Effector memory CD8-positive, alpha-beta T cell (primary cell): ENCODE results near the gene IFNK.
A peak's percentile ranks its signal among the peaks of the same experiment; 100 is the strongest.

Source experiments
- ATAC-seq: fragments of 150-1000 bp; cut with Tn5 transposase; replicated peaks from 2 replicates; pipeline ENCODE4 v1.10.0; 2021; ENCODE audit warnings: mild to moderate bottlenecking, moderate library complexity
- DNase-seq, 3 experiments: peaks; one replicate each; pipeline ENCODE4 v3.0.0; 2021
- H3K27ac Mint-ChIP-seq, 2 donors: one replicate each; pipeline ENCODE4 v1.8.0; 2022; ENCODE audit warnings: mild to moderate bottlenecking in 2 of 2, mixed read lengths in 2 of 2, moderate library complexity in 2 of 2
- H3K27me3 Mint-ChIP-seq, 2 donors: one replicate each; pipeline ENCODE4 v1.8.0; 2022; ENCODE audit warnings: mixed read lengths in 2 of 2
- H3K36me3 Mint-ChIP-seq: one replicate; pipeline ENCODE4 v1.8.0; 2022; ENCODE audit warnings: mild to moderate bottlenecking, moderate library complexity, mixed read lengths; ENCODE audit not compliant: insufficient read depth
- H3K4me1 Mint-ChIP-seq, 2 donors: one replicate each; pipeline ENCODE4 v1.8.0; 2022; ENCODE audit warnings: low read depth in 2 of 2, mixed read lengths in 2 of 2
- H3K4me3 Mint-ChIP-seq, 2 donors: one replicate each; pipeline ENCODE4 v1.8.0; 2022; ENCODE audit warnings: mild to moderate bottlenecking in 2 of 2, mixed read lengths in 2 of 2, moderate library complexity in 2 of 2
- H3K9me3 Mint-ChIP-seq, 2 donors: one replicate each; pipeline ENCODE4 v1.8.0; 2022; ENCODE audit warnings: mixed read lengths in 2 of 2

The IFNK gene

GRCh38 chr9:27520986-27521385, 3.1 kb upstream of the IFNK start:
- no peaks in the 10 kb centered on the region for H3K4me1 Mint-ChIP-seq
- H3K27me3 Mint-ChIP-seq = no peaks in the 10 kb centered on the region
- H3K9me3 Mint-ChIP-seq = no peaks in the 10 kb centered on the region
- H3K4me3 Mint-ChIP-seq = no peak overlapping the region
- DNase-seq (no peak), ATAC-seq (no peak)
- peaks cover 3% of the 10 kb centered on the region for H3K36me3 Mint-ChIP-seq
- H3K27ac Mint-ChIP-seq = no peak overlapping the region

- ATAC-seq (no peak), DNase-seq (no peak)
- peak overlapping the region in 1 of 2 donors; percentile 15 for H3K27ac Mint-ChIP-seq
- H3K36me3 Mint-ChIP-seq = peaks cover 3% of the 10 kb centered on the region
- H3K4me1 Mint-ChIP-seq = peaks cover 2% of the 10 kb centered on the region in 2 donors
- no peak overlapping the region for H3K4me3 Mint-ChIP-seq
- H3K9me3 Mint-ChIP-seq = no peaks in the 10 kb centered on the region
- H3K27me3 Mint-ChIP-seq = peaks cover 3 to 5% of the 10 kb centered on the region in 2 donors
These were observed 949 bp upstream of the IFNK start for GRCh38 chr9:27523141-27523540.

GRCh38 chr9:27527702-27528075, 3.6 kb downstream of the IFNK start:
- H3K9me3 Mint-ChIP-seq = no peaks in the 10 kb centered on the region
- H3K27me3 Mint-ChIP-seq = peaks cover 5 to 9% of the 10 kb centered on the region in 2 donors
- peak overlapping the region; percentile 86 to 89 for H3K4me3 Mint-ChIP-seq
- peaks cover 8 to 10% of the 10 kb centered on the region in 2 donors for H3K4me1 Mint-ChIP-seq
- H3K27ac Mint-ChIP-seq = peak overlapping the region in 1 of 2 donors; percentile 88
- ATAC-seq (no peak), DNase-seq (no peak)
- no peaks in the 10 kb centered on the region for H3K36me3 Mint-ChIP-seq

GRCh38 chr9:27528076-27528885, 4.2 kb downstream of the IFNK start:
- peak overlapping the region; percentile 66 to 88 for H3K27ac Mint-ChIP-seq
- peak overlapping the region; percentile 86 to 89 for H3K4me3 Mint-ChIP-seq
- no peaks in the 10 kb centered on the region for H3K9me3 Mint-ChIP-seq
- H3K36me3 Mint-ChIP-seq = no peaks in the 10 kb centered on the region
- peak; percentile 31 to 37 (median 33) for DNase-seq
- ATAC-seq = peak; percentile 57
- peaks cover 8 to 10% of the 10 kb centered on the region in 2 donors for H3K4me1 Mint-ChIP-seq
- H3K27me3 Mint-ChIP-seq = peaks cover 5 to 9% of the 10 kb centered on the region in 2 donors

- Mint-ChIP-seq H3K27me3 (peaks cover 5 to 9% of the 10 kb centered on the region in 2 donors), H3K27ac (peak overlapping the region; percentile 66 to 88)
- DNase-seq = peak; percentile 19 to 26 (median 23)
These were observed 4.8 kb downstream of the IFNK start for GRCh38 chr9:27528886-27529315.

GRCh38 chr9:27529316-27530278, 5.5 kb downstream of the IFNK start, which contains the start of gene MOB3B:
TSS of gene MOB3B (minus strand) at chr9:27529814. CDS start at chr9:27455550, 74,264 bp downstream.
- peak within 1 kb of the TSS; percentile 66 to 88 for H3K27ac Mint-ChIP-seq
- H3K4me1 Mint-ChIP-seq = peaks cover 8 to 10% of the 10 kb centered on the region in 2 donors
- H3K36me3 Mint-ChIP-seq = no peaks in the 10 kb centered on the region
- peaks cover 5 to 9% of the 10 kb centered on the region in 2 donors for H3K27me3 Mint-ChIP-seq
- no peaks in the 10 kb centered on the region for H3K9me3 Mint-ChIP-seq
- ATAC-seq (peak; percentile 83), DNase-seq (peak; percentile 71 to 74 (median 71))
- H3K4me3 Mint-ChIP-seq = peak within 1 kb of the TSS; percentile 86 to 89

More at GRCh38 chr9:27528886-27529315, 4.8 kb downstream of the IFNK start:
- H3K9me3 Mint-ChIP-seq = no peaks in the 10 kb centered on the region
- H3K36me3 Mint-ChIP-seq = no peaks in the 10 kb centered on the region
- peak; percentile 69 for ATAC-seq
- peak overlapping the region; percentile 86 to 89 for H3K4me3 Mint-ChIP-seq
- H3K4me1 Mint-ChIP-seq = peaks cover 8 to 10% of the 10 kb centered on the region in 2 donors

GRCh38 chr9:27530915-27531755, 7.0 kb downstream of the IFNK start:
- H3K36me3 Mint-ChIP-seq = no peaks in the 10 kb centered on the region
- H3K9me3 Mint-ChIP-seq = no peaks in the 10 kb centered on the region

GRCh38 chr9:27532046-27532445, 8.0 kb downstream of the IFNK start:
- no peak overlapping the region for H3K27ac Mint-ChIP-seq
- H3K36me3 Mint-ChIP-seq = no peaks in the 10 kb centered on the region
- no peak overlapping the region for H3K4me3 Mint-ChIP-seq
- H3K9me3 Mint-ChIP-seq = no peaks in the 10 kb centered on the region
- no peak for DNase-seq
- ATAC-seq = no peak
- H3K4me1 Mint-ChIP-seq = peaks cover 8 to 10% of the 10 kb centered on the region in 2 donors
- peaks cover 5 to 9% of the 10 kb centered on the region in 2 donors for H3K27me3 Mint-ChIP-seq

More at GRCh38 chr9:27530915-27531755, 7.0 kb downstream of the IFNK start:
- DNase-seq (no peak), ATAC-seq (no peak)
- Mint-ChIP-seq H3K4me1 (peaks cover 8 to 10% of the 10 kb centered on the region in 2 donors), H3K27ac (no peak overlapping the region), H3K4me3 (no peak overlapping the region), H3K27me3 (peaks cover 5 to 9% of the 10 kb centered on the region in 2 donors)

- H3K27me3 Mint-ChIP-seq = peaks cover under 1 to 3% of the 10 kb centered on the region in 2 donors
- DNase-seq (no peak), ATAC-seq (no peak)
- peaks cover 5 to 7% of the 10 kb centered on the region in 2 donors for H3K4me1 Mint-ChIP-seq
- H3K36me3 Mint-ChIP-seq = no peaks in the 10 kb centered on the region
- H3K4me3 Mint-ChIP-seq = no peak overlapping the region
- no peak overlapping the region for H3K27ac Mint-ChIP-seq
- H3K9me3 Mint-ChIP-seq = no peaks in the 10 kb centered on the region
These were observed 9.2 kb downstream of the IFNK start for GRCh38 chr9:27533311-27533710.

- no peaks in the 10 kb centered on the region for H3K9me3 Mint-ChIP-seq
- ATAC-seq (no peak), DNase-seq (no peak)
- H3K27me3 Mint-ChIP-seq = no peaks in the 10 kb centered on the region
- H3K4me1 Mint-ChIP-seq = peaks cover 0 to 4% of the 10 kb centered on the region in 2 donors
- no peaks in the 10 kb centered on the region for H3K36me3 Mint-ChIP-seq
- H3K27ac Mint-ChIP-seq = no peak overlapping the region
- no peak overlapping the region for H3K4me3 Mint-ChIP-seq
These were observed 10.0 kb downstream of the IFNK start for GRCh38 chr9:27534131-27534530.

GRCh38 chr9:27534658-27535209, 10.6 kb downstream of the IFNK start:
- H3K4me1 Mint-ChIP-seq = peaks cover 0 to 2% of the 10 kb centered on the region in 2 donors
- H3K27me3 Mint-ChIP-seq = no peaks in the 10 kb centered on the region
- no peak for DNase-seq
- ATAC-seq = no peak
- no peak overlapping the region for H3K27ac Mint-ChIP-seq
- H3K36me3 Mint-ChIP-seq = no peaks in the 10 kb centered on the region
- H3K4me3 Mint-ChIP-seq = no peak overlapping the region
- no peaks in the 10 kb centered on the region for H3K9me3 Mint-ChIP-seq

- peak; percentile 47 for ATAC-seq
- Mint-ChIP-seq H3K36me3 (no peaks in the 10 kb centered on the region), H3K27me3 (no peaks in the 10 kb centered on the region), H3K9me3 (no peaks in the 10 kb centered on the region), H3K4me1 (no peaks in the 10 kb centered on the region), H3K27ac (no peak overlapping the region), H3K4me3 (no peak overlapping the region)
- no peak for DNase-seq
These were observed 11.6 kb downstream of the IFNK start for GRCh38 chr9:27535701-27536118.
